Prostate gland (tissue), 2 donors: ENCODE data around the gene OTUD5.

Experiments used
- POLR2A ChIP-seq: fragments of 450-650 bp; IDR thresholded peaks from one replicate; pipeline ENCODE4 v1.6.1; 2016; ENCODE audit warnings: antibody characterized with exemption, mild to moderate bottlenecking
- TF ChIP-seq, protein P1 (sequence below), 4 experiments: fragments of 200-600 bp in 2 of 4; fragments of 450-650 bp in 2 of 4; sonication (generic) in 2 of 4; IDR thresholded peaks; 1 replicate in 3 of 4; 2 replicates in 1 of 4; pipeline ENCODE4 v1.5.1; 2016 to 2019; ENCODE audit warnings: antibody characterized with exemption in 4 of 4, mild to moderate bottlenecking in 2 of 4, moderate library complexity in 2 of 4

DNA sequence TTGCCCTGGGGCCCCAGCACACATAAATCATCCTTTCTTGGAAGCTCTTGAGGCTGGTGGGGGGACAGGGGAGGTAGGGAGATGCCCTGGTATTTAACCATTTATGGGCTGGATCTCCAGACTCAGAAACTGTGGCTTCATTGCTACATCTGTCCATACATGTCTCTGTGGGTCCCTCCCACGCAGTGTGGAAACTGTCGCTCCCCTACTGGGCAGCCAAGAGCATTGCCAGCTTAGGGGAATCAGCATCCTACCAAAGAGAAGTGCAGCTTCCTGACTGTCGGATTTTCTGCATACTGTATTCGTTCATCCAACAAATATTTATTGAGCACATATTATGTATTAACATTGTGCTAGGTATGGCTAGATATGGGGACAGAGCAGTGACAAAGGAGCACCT, 41.0 kb upstream of the OTUD5 start:
- TF ChIP-seq, protein P1, sequence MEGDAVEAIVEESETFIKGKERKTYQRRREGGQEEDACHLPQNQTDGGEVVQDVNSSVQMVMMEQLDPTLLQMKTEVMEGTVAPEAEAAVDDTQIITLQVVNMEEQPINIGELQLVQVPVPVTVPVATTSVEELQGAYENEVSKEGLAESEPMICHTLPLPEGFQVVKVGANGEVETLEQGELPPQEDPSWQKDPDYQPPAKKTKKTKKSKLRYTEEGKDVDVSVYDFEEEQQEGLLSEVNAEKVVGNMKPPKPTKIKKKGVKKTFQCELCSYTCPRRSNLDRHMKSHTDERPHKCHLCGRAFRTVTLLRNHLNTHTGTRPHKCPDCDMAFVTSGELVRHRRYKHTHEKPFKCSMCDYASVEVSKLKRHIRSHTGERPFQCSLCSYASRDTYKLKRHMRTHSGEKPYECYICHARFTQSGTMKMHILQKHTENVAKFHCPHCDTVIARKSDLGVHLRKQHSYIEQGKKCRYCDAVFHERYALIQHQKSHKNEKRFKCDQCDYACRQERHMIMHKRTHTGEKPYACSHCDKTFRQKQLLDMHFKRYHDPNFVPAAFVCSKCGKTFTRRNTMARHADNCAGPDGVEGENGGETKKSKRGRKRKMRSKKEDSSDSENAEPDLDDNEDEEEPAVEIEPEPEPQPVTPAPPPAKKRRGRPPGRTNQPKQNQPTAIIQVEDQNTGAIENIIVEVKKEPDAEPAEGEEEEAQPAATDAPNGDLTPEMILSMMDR (IDR thresholded peaks at IDR 0.05), result no peak
- TF ChIP-seq POLR2A, result no peak
